Left hindlimb (tissue), 1 donor: ENCODE data around the gene RASSF5.
A peak's percentile ranks its signal among the peaks of the same experiment; 100 is the strongest.
"Not testable (repeated sequence)": the region's sequence is repeated elsewhere in the genome, so short reads cannot be mapped to it uniquely, and the experiment has no call there.

Experiments
- DNase-seq: peaks from one replicate; pipeline ENCODE4 v3.0.0-alpha.2; 2018

The RASSF5 gene

GRCh38 chr1:206575165-206575893 is 68.0 kb downstream of the RASSF5 start:
- DNase-seq = peak; percentile 69

- DNase-seq = no peak
Measured at GRCh38 chr1:206575894-206576737, 68.8 kb downstream of the RASSF5 start.

GRCh38 chr1:206577626-206578025 is 70.3 kb downstream of the RASSF5 start:
- no peak for DNase-seq

GRCh38 chr1:206578068-206578977 is 71.0 kb downstream of the RASSF5 start:
- DNase-seq = no peak

GRCh38 chr1:206578978-206579374 is 71.6 kb downstream of the RASSF5 start:
- no peak for DNase-seq

- peak; percentile 59 for DNase-seq
Measured at GRCh38 chr1:206579747-206580437, 72.6 kb downstream of the RASSF5 start.

- no peak for DNase-seq
Measured at GRCh38 chr1:206580438-206581113, 73.2 kb downstream of the RASSF5 start.

GRCh38 chr1:206581114-206581497 is 73.8 kb downstream of the RASSF5 start:
- not testable (repeated sequence) for DNase-seq

GRCh38 chr1:206581571-206581981 is 74.2 kb downstream of the RASSF5 start:
- DNase-seq = no peak

- no peak for DNase-seq
Measured at GRCh38 chr1:206582537-206582936, 75.2 kb downstream of the RASSF5 start.

- DNase-seq = no peak
Measured at GRCh38 chr1:206582971-206583706, 75.8 kb downstream of the RASSF5 start.

GRCh38 chr1:206583707-206584648 is 76.6 kb downstream of the RASSF5 start:
- DNase-seq = peak; percentile 74

- DNase-seq = no peak
Measured at GRCh38 chr1:206584683-206585082, 77.4 kb downstream of the RASSF5 start.

- DNase-seq = no peak
Measured at GRCh38 chr1:206586501-206587445, 79.4 kb downstream of the RASSF5 start.

GRCh38 chr1:206587904-206588303 is 80.6 kb downstream of the RASSF5 start:
- DNase-seq = no peak

- DNase-seq = no peak
Measured at GRCh38 chr1:206588492-206588891, 81.2 kb downstream of the RASSF5 start.

- no peak for DNase-seq
Measured at GRCh38 chr1:206589206-206589605, 81.9 kb downstream of the RASSF5 start.

- no peak for DNase-seq
Measured at GRCh38 chr1:206590025-206590758, 82.9 kb downstream of the RASSF5 start.
